ENCODE measurements around the gene CHEK2. TPM values are rescaled to one million over a fixed set of nuclear protein-coding genes. Genes with fewer than 3 reads are reported as not detected.
"Not testable (repeated sequence)": the region's sequence is repeated elsewhere in the genome, so short reads cannot be mapped to it uniquely, and the experiment has no call there.

The CHEK2 gene
- total and polyA plus RNA-seq, 2 experiments from 2014 or later: 15.0 to 30.3 TPM

- no peaks in the 10 kb centered on the region for H3K4me1 ChIP-seq (ENCODE audit: low read depth)
- H3K27me3 ChIP-seq: no peaks in the 10 kb centered on the region
- no peak overlapping the region for H3K27ac ChIP-seq
- no peaks in the 10 kb centered on the region for H3K9me3 ChIP-seq (ENCODE audit: low read depth)
- no peak for DNase-seq (ENCODE audit: low read depth in 1 of 2, low spot score in 1 of 2)
- H3K4me3 ChIP-seq: no peak overlapping the region
- no peaks in the 10 kb centered on the region for H3K36me3 ChIP-seq
- no peak for TF ChIP-seq CTCF (IDR thresholded peaks at IDR 0.05; ENCODE audit: low read depth, low read length)
These were observed 27.9 kb upstream of the CHEK2 start for GRCh38 chr22:28769394-28770085.

GRCh38 chr22:28768701-28769393 lies 27.2 kb upstream of the CHEK2 start:
- no peak overlapping the region for H3K27ac ChIP-seq
- no peak for TF ChIP-seq CTCF (IDR thresholded peaks at IDR 0.05; ENCODE audit: low read depth, low read length)
- DNase-seq (ENCODE audit: low read depth in 1 of 2, low spot score in 1 of 2): no peak
- H3K4me3 ChIP-seq: no peak overlapping the region
- no peaks in the 10 kb centered on the region for H3K27me3 ChIP-seq
- H3K4me1 ChIP-seq (ENCODE audit: low read depth): no peaks in the 10 kb centered on the region
- H3K36me3 ChIP-seq: no peaks in the 10 kb centered on the region
- H3K9me3 ChIP-seq (ENCODE audit: low read depth): no peaks in the 10 kb centered on the region

- H3K4me1 ChIP-seq (ENCODE audit: low read depth): no peaks in the 10 kb centered on the region
- H3K9me3 ChIP-seq (ENCODE audit: low read depth): no peaks in the 10 kb centered on the region
- DNase-seq (ENCODE audit: low read depth in 1 of 2, low spot score in 1 of 2): no peak
- no peaks in the 10 kb centered on the region for H3K36me3 ChIP-seq
- TF ChIP-seq CTCF (IDR thresholded peaks at IDR 0.05; ENCODE audit: low read depth, low read length): no peak
- H3K4me3 ChIP-seq: no peak overlapping the region
- H3K27ac ChIP-seq: no peak overlapping the region
- H3K27me3 ChIP-seq: no peaks in the 10 kb centered on the region
These were observed 25.0 kb upstream of the CHEK2 start for GRCh38 chr22:28766628-28767027.

- not testable (repeated sequence) for H3K4me1 ChIP-seq (ENCODE audit: low read depth); H3K4me3 ChIP-seq; H3K9me3 ChIP-seq (ENCODE audit: low read depth); H3K36me3 ChIP-seq; DNase-seq (ENCODE audit: low read depth in 1 of 2, low spot score in 1 of 2); H3K27me3 ChIP-seq; H3K27ac ChIP-seq
These were observed 20.4 kb upstream of the CHEK2 start for GRCh38 chr22:28762000-28762399.

- Histone ChIP-seq H3K9me3 (ENCODE audit: low read depth) (no peaks in the 10 kb centered on the region), H3K36me3 (no peaks in the 10 kb centered on the region), H3K4me3 (no peak overlapping the region), H3K27ac (no peak overlapping the region), H3K27me3 (no peaks in the 10 kb centered on the region), H3K4me1 (ENCODE audit: low read depth) (no peaks in the 10 kb centered on the region)
- no peak for TF ChIP-seq CTCF (IDR thresholded peaks at IDR 0.05; ENCODE audit: low read depth, low read length)
- DNase-seq (ENCODE audit: low read depth in 1 of 2, low spot score in 1 of 2): no peak
These were observed 19.8 kb upstream of the CHEK2 start for GRCh38 chr22:28761449-28761755.

GRCh38 chr22:28759861-28760560 lies 18.4 kb upstream of the CHEK2 start:
- Histone ChIP-seq H3K4me3 (no peak overlapping the region), H3K36me3 (no peaks in the 10 kb centered on the region), H3K4me1 (ENCODE audit: low read depth) (no peaks in the 10 kb centered on the region), H3K27ac (no peak overlapping the region), H3K9me3 (ENCODE audit: low read depth) (no peaks in the 10 kb centered on the region), H3K27me3 (no peaks in the 10 kb centered on the region)
- no peak for TF ChIP-seq CTCF (IDR thresholded peaks at IDR 0.05; ENCODE audit: low read depth, low read length)
- no peak for DNase-seq (ENCODE audit: low read depth in 1 of 2, low spot score in 1 of 2)

- DNase-seq (ENCODE audit: low read depth in 1 of 2, low spot score in 1 of 2); H3K4me1 ChIP-seq (ENCODE audit: low read depth); H3K4me3 ChIP-seq; H3K36me3 ChIP-seq; H3K27me3 ChIP-seq; H3K9me3 ChIP-seq (ENCODE audit: low read depth); H3K27ac ChIP-seq: not testable (repeated sequence)
These were observed 12.9 kb upstream of the CHEK2 start for GRCh38 chr22:28754512-28754911.

All from cardiac muscle cell (in vitro differentiated cells and primary cell).